Measurements from ENCODE around the gene SLC6A7. TPM values are rescaled to one million over a fixed set of nuclear protein-coding genes. Genes with fewer than 3 reads are reported as not detected.
A peak's percentile ranks its signal among the peaks of the same experiment; 100 is the strongest.

SLC6A7 gene
- total RNA-seq, 2 experiments from 2014 or later: not detected

DNA sequence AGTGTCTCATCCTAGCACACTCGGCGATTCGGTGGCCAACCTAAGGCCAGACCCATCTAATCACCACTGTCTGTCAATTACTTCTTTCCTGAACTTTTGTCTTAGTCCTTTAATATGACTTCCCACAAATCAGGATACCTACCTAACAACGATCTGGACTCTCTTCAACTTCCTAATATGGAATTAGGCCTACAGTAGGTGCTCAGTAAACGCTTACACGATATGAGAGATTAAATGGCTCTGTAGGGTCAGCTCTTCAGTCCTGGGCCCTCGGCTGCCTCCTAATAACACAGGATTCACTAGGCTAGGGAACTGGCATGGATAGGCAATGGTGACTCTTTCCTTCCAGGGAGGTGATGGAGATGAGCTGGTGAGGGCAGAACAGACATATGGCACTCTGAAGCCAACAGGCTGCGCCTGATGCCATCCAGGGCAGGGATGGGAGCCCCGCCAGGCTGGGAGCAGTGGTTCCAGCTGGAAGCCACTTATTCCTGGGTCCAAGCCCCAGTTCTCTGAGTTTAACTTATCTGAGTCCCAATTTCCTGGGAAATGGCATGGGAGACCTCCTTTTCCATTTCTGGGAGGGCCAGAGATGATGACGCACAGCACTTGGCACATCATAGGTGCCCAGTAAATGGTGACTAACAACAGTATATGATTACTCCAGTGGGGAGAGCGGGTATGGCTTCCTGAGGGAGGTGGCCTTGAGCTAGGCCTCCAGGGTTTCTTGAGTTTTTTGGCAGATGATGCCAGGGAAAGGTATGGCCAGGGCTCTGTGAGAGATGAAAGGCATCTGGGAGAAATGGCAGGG is 41.5 kb upstream of the SLC6A7 start:
- no peak for DNase-seq
- POLR2A ChIA-PET: no interaction called here
- H3K27ac Mint-ChIP-seq: peak overlapping the region; percentile 94
- no peaks in the 10 kb centered on the region for H3K9me3 Mint-ChIP-seq
- H3K4me1 Mint-ChIP-seq: peaks cover 35% of the 10 kb centered on the region
- no peaks in the 10 kb centered on the region for H3K36me3 Mint-ChIP-seq (ENCODE audit: low read depth)
- CTCF ChIA-PET: interaction anchor here (0.8 to 3.4 kb wide), 4 partner anchors 8 to 481 kb away, joined by 3 to 9 read pairs (median 3); no protein-coding TSS in a partner anchor
- H3K4me3 Mint-ChIP-seq: no peak overlapping the region
- H3K27me3 Mint-ChIP-seq: no peaks in the 10 kb centered on the region

DNA sequence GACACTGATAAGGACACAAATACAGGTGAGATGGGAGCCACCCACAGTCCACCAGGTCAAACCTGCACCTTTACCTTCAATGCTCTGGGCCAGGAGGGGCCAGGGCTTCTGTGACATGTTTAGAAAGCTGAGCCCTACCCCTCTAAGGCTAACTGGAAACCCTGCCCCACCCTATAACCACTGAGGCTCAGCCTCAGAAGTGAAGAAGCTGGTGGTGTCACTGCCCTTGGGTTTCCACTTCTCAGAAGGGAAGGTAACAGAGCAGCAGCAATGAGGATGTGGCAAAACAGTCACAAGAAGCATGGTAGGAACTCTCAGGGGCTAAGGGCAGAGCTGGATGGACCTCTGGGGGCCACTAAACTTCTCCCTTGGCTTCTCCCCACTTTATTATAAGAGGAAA is 40.2 kb upstream of the SLC6A7 start:
- H3K4me3 Mint-ChIP-seq: peak overlapping the region; percentile 31
- H3K27ac Mint-ChIP-seq: peak overlapping the region; percentile 94
- H3K4me1 Mint-ChIP-seq: peaks cover 39% of the 10 kb centered on the region
- no peaks in the 10 kb centered on the region for H3K36me3 Mint-ChIP-seq (ENCODE audit: low read depth)
- peak; percentile 48 for DNase-seq
- H3K27me3 Mint-ChIP-seq: peaks cover 8% of the 10 kb centered on the region
- no peaks in the 10 kb centered on the region for H3K9me3 Mint-ChIP-seq
- CTCF ChIA-PET: interaction anchor here (0.6 to 3.4 kb wide), 4 partner anchors 10 to 201 kb away, joined by 3 to 9 read pairs (median 3); no protein-coding TSS in a partner anchor
- POLR2A ChIA-PET: no interaction called here

GRCh38 chr5:150152636-150153462 is 37.0 kb upstream of the SLC6A7 start:
- Mint-ChIP-seq H3K36me3 (ENCODE audit: low read depth) (no peaks in the 10 kb centered on the region), H3K27me3 (peaks cover 33% of the 10 kb centered on the region), H3K4me3 (no peak overlapping the region), H3K9me3 (no peaks in the 10 kb centered on the region), H3K27ac (no peak overlapping the region), H3K4me1 (peaks cover 42% of the 10 kb centered on the region)
- POLR2A ChIA-PET: no interaction called here
- CTCF ChIA-PET: no interaction called here
- DNase-seq: no peak

DNA sequence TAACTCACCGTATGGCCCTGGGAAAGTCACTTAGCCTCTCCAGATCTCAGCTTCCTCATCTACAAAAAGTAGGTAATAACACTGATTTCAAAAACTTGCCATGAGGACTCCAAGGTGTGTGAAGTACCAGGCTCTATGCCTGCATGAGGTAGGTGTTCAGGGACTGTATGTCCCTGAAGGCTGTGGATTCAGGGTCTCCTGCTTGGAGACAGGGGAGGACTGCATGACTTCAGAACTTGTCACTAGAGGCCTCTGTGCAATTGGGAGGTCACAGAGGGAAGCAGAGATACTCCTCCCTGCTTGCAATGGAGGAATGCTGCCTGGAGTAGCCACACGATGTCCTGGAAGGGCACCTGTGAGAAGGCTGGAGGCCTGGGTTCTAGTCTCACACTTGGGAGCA is 36.4 kb upstream of the SLC6A7 start:
- H3K4me3 Mint-ChIP-seq: no peak overlapping the region
- POLR2A ChIA-PET: no interaction called here
- DNase-seq: no peak
- peaks cover 33% of the 10 kb centered on the region for H3K27me3 Mint-ChIP-seq
- CTCF ChIA-PET: no interaction called here
- H3K36me3 Mint-ChIP-seq (ENCODE audit: low read depth): no peaks in the 10 kb centered on the region
- H3K27ac Mint-ChIP-seq: peak overlapping the region; percentile 71
- H3K4me1 Mint-ChIP-seq: peaks cover 39% of the 10 kb centered on the region
- H3K9me3 Mint-ChIP-seq: no peaks in the 10 kb centered on the region

DNA sequence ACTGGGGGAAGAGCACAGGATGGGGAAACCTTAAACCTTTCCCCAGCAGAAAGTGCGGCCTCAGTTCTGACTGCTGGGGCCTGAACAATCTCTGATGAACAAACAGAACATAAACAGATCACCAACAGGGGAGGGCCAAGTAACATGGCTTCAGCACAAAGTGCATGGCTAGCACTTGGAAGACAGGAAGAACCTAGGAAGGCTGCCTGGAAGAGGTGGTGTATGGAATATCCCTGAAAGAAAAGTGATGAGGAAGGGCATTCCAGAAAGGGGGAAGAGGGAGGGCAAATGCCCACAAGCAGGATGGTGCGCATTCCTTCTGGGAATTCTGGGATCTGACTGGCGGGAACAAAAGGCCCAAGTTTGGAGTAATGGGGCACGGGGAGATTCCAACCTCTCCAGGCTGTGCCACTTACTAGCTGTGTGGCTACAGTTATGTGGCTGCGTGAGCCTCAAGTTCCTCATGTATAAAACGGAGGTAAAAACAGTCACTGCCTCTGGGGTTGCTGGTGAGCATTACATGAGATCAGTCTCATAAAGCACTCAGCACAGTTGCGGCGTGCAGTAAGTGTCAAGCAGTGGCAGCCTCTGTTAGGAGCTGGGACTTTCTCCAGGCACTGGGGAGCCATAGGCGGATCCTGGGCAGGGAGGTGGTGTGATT is 35.8 kb upstream of the SLC6A7 start:
- Mint-ChIP-seq H3K27me3 (peaks cover 33% of the 10 kb centered on the region), H3K9me3 (no peaks in the 10 kb centered on the region), H3K27ac (no peak overlapping the region), H3K36me3 (ENCODE audit: low read depth) (no peaks in the 10 kb centered on the region), H3K4me1 (peaks cover 33% of the 10 kb centered on the region), H3K4me3 (peak overlapping the region; percentile 46)
- POLR2A ChIA-PET: no interaction called here
- CTCF ChIA-PET: no interaction called here
- peak; percentile 21 for DNase-seq

GRCh38 chr5:150154618-150155128 is 35.2 kb upstream of the SLC6A7 start:
- Mint-ChIP-seq H3K36me3 (ENCODE audit: low read depth) (no peaks in the 10 kb centered on the region), H3K9me3 (no peaks in the 10 kb centered on the region), H3K27me3 (peaks cover 33% of the 10 kb centered on the region), H3K27ac (no peak overlapping the region), H3K4me3 (peak overlapping the region; percentile 46), H3K4me1 (peaks cover 27% of the 10 kb centered on the region)
- ChIA-PET POLR2A (no interaction called here), CTCF (no interaction called here)
- DNase-seq: no peak

DNA sequence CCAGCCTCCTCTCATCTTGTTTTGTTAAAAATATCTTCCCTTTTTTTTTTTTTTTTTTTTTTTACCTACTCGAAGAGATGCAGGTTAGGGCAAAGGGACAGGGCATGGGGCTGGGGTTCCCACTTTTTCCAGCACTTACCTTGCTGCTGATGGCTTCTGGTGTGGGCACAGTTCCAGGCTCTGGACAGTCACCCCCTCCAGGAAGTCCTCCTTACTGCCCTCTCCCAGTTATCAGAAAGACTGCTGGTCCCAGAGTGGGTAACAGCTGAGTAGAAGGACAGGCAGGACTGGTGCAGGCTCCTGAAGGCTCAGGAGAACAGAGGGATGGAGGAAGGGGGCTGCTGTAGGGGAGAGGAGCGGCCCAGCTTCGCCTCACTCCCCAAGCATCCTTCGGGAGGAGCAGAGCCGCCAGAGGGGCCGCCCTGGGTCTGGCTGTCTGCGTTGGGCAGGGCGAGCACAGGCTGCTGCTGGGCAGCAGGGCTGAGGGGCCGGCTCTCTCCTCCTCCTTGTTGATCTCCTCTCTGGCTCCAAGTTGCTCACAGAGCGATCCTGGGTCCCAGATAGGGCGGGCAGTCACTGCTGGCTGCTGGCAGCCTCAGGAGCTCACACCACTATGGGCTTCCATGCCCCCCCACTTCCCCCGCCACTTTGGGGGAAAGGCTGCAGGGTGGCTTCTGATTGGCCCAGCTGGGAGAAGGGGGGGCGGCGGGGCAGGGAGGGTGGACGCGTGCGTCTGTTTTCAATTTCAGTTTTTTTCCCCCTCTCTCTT is 34.4 kb upstream of the SLC6A7 start, which contains the start of gene PDGFRB:
PDGFRB (minus strand) TSS at position 588 of the 769 bp plus-strand sequence. CDS start 18,798 bp downstream, outside the sequence.
- no peaks in the 10 kb centered on the region for H3K36me3 Mint-ChIP-seq (ENCODE audit: low read depth)
- peaks cover 20% of the 10 kb centered on the region for H3K4me1 Mint-ChIP-seq
- no peak within 1 kb of the TSS for H3K27ac Mint-ChIP-seq
- ChIA-PET CTCF (no interaction called here), POLR2A (no interaction called here)
- peak; percentile 27 for DNase-seq
- H3K9me3 Mint-ChIP-seq: no peaks in the 10 kb centered on the region
- H3K27me3 Mint-ChIP-seq: peaks cover 33% of the 10 kb centered on the region
- peak within 1 kb of the TSS; percentile 68 for H3K4me3 Mint-ChIP-seq

DNA sequence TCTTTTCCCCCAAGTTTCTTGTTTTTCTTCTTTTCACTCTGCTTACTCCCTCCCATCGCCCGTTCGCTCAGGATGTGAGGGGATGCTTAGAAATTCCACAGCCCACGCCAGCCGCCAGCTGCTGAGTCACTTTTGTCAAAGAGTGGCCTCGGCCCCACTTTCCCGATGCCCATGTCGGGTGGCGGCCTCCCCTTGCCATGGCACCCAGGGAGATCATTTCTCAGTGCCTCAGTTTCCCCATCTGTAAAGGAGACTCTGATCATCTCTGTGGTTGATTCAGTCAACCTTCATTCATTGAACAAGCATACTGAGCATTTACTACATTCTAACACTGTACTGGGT is 33.9 kb upstream of the SLC6A7 start:
- no peaks in the 10 kb centered on the region for H3K36me3 Mint-ChIP-seq (ENCODE audit: low read depth)
- H3K27me3 Mint-ChIP-seq: peaks cover 33% of the 10 kb centered on the region
- H3K4me1 Mint-ChIP-seq: peaks cover 17% of the 10 kb centered on the region
- ChIA-PET POLR2A (no interaction called here), CTCF (interaction anchor here (1.2 kb wide), 1 partner anchor 7 kb away, joined by 3 read pairs; no protein-coding TSS in a partner anchor)
- peak overlapping the region; percentile 68 for H3K4me3 Mint-ChIP-seq
- H3K27ac Mint-ChIP-seq: no peak overlapping the region
- no peaks in the 10 kb centered on the region for H3K9me3 Mint-ChIP-seq
- no peak for DNase-seq

DNA sequence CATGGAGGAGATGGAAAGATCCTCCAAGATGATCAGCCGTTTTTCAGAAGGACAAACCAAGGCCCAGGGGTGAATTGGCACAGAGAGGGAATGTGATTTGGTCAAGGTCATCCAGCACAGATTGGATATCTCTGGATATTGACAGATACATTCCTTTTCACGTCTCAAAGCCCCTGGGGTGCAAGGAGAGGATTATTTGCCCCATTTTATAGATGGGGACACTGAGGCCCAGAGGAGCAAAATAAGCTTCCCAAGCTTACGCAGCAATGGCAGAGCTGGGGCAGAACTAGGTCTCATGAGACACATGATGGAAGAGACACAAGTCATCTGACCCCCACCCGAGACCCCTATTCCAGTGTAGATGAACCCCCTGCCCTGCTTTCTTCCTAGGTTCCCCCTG is 33.3 kb upstream of the SLC6A7 start:
- Mint-ChIP-seq H3K36me3 (ENCODE audit: low read depth) (no peaks in the 10 kb centered on the region), H3K4me3 (no peak overlapping the region), H3K27me3 (peaks cover 33% of the 10 kb centered on the region), H3K4me1 (peaks cover 17% of the 10 kb centered on the region), H3K27ac (no peak overlapping the region), H3K9me3 (no peaks in the 10 kb centered on the region)
- ChIA-PET CTCF (interaction anchor here (1.1 to 1.7 kb wide), 3 partner anchors 8 to 21 kb away, joined by 3 to 4 read pairs (median 4); no protein-coding TSS in a partner anchor), POLR2A (no interaction called here)
- DNase-seq: no peak

GRCh38 chr5:150157168-150157567 is 32.7 kb upstream of the SLC6A7 start:
- DNase-seq: no peak
- Mint-ChIP-seq H3K4me1 (peaks cover 17% of the 10 kb centered on the region), H3K27me3 (peaks cover 33% of the 10 kb centered on the region), H3K36me3 (ENCODE audit: low read depth) (no peaks in the 10 kb centered on the region), H3K27ac (no peak overlapping the region), H3K9me3 (no peaks in the 10 kb centered on the region), H3K4me3 (no peak overlapping the region)
- ChIA-PET POLR2A (no interaction called here), CTCF (interaction anchor here (1.1 to 1.7 kb wide), 3 partner anchors 8 to 20 kb away, joined by 3 to 4 read pairs (median 4); no protein-coding TSS in a partner anchor)

DNA sequence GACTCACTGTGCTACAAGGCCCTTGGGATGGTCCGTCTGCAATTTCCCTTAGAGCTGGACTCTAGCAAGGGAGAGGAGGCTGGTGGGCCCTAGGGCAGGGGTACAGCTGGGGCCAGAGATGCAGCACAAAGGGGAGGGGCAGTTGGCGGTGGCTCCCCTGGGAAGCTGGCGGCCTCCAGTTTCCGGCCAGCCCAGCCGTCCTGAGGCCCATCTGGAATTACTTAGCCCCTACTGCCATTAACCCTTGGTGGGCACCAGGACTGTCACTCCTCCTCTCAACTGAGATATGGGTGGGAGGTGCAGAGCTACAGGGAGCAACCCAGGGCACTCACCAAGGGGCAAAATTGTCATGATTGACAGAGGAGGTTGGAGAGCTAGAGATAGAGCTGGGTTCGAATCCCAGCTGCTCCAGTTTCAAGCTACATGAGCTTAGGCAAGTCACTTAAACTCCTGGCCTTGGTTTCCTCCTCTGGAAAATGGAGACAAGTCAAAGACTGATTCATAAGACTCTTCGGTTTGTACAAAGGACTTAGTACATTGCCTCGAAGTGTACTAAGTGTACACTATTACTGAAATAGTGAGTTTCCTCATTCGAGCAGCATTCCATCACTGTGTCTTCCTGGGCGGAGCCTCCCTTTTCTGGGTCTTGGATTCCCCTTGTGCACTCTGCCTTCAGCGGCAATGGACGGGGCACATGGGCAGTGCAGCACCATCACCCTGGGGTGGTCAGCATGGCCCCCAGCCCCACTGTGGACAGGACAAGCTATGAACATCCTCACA is 31.5 kb upstream of the SLC6A7 start:
- CTCF ChIA-PET: interaction anchor here (0.6 to 1.7 kb wide), 7 partner anchors 10 to 278 kb away, joined by 3 to 5 read pairs (median 3); no protein-coding TSS in a partner anchor
- peaks cover 33% of the 10 kb centered on the region for H3K27me3 Mint-ChIP-seq

More for the DNA sequence above, 31.5 kb upstream of the SLC6A7 start:
- Mint-ChIP-seq H3K9me3 (no peaks in the 10 kb centered on the region), H3K36me3 (ENCODE audit: low read depth) (no peaks in the 10 kb centered on the region), H3K27ac (no peak overlapping the region), H3K4me3 (no peak overlapping the region), H3K4me1 (peaks cover 14% of the 10 kb centered on the region)
- POLR2A ChIA-PET: no interaction called here
- DNase-seq: no peak
